Measurements from ENCODE around the gene PDE6D.

Gene PDE6D

DNA sequence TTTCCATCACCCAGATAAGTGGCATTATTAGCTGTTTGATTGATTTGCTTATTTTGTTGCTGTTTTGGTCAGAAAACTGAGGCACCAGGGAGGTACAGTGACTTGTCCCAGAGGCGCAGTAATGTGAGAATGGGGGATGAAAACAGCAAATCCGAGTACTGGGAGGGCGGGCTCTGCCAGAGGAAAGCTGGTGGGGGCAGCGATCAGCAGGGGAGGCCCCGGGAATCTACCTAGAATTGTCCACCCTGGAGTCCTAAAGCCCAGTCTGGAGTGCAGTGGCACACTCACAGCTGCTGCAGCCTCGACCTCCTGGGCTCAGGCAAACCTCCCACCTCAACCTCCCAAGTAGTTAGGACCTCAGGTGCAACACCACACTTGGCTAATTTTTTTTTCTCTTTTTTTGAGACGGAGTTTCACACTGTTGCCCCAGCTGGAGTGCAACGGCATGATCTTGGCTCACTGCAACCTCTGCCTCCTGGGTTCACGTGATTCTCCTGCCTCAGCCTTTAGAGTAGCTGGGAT lies 89.8 kb downstream of the PDE6D start:
- TF ChIP-seq CTCF (conservative IDR thresholded peaks at IDR 0.05): no peak
- TF ChIP-seq ZFX (IDR thresholded peaks at IDR 0.05): no peak
- H3K27ac ChIP-seq: no peak overlapping the region

- H3K27ac ChIP-seq: no peak overlapping the region
- no peak for TF ChIP-seq CTCF (conservative IDR thresholded peaks at IDR 0.05)
- no peak for TF ChIP-seq ZFX (IDR thresholded peaks at IDR 0.05)
Measured at GRCh38 chr2:231689124-231689893, 91.8 kb downstream of the PDE6D start.

GRCh38 chr2:231688719-231689118 lies 92.4 kb downstream of the PDE6D start:
- TF ChIP-seq ZFX (IDR thresholded peaks at IDR 0.05): no peak
- no peak for TF ChIP-seq CTCF (conservative IDR thresholded peaks at IDR 0.05)
- H3K27ac ChIP-seq: no peak overlapping the region

DNA sequence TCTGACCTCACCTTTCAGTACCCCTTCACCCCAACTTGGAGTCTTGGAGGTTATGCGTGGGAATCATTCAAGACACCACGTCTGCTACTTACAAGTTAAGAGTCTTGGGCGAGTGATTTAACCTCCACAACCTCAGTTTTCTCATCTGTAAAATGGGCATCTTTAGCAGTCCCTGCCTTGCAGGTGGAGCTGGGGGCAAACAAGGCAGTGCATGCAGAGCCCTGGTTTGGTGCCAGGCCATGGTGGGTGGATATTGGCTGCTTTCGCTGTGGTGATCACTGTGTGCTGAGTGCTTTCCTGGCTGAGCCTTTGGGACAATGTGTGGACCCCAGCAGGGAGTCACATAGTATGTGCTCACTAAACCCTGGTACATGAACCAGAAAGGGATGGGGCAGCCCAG lies 93.1 kb downstream of the PDE6D start:
- H3K27ac ChIP-seq: no peak overlapping the region
- no peak for TF ChIP-seq CTCF (conservative IDR thresholded peaks at IDR 0.05)

GRCh38 chr2:231687133-231687852 lies 93.8 kb downstream of the PDE6D start:
- TF ChIP-seq ZFX (IDR thresholded peaks at IDR 0.05): no peak
- TF ChIP-seq CTCF (conservative IDR thresholded peaks at IDR 0.05): no peak; the same call in 1 of the 2 replicates
- H3K27ac ChIP-seq: no peak overlapping the region

DNA sequence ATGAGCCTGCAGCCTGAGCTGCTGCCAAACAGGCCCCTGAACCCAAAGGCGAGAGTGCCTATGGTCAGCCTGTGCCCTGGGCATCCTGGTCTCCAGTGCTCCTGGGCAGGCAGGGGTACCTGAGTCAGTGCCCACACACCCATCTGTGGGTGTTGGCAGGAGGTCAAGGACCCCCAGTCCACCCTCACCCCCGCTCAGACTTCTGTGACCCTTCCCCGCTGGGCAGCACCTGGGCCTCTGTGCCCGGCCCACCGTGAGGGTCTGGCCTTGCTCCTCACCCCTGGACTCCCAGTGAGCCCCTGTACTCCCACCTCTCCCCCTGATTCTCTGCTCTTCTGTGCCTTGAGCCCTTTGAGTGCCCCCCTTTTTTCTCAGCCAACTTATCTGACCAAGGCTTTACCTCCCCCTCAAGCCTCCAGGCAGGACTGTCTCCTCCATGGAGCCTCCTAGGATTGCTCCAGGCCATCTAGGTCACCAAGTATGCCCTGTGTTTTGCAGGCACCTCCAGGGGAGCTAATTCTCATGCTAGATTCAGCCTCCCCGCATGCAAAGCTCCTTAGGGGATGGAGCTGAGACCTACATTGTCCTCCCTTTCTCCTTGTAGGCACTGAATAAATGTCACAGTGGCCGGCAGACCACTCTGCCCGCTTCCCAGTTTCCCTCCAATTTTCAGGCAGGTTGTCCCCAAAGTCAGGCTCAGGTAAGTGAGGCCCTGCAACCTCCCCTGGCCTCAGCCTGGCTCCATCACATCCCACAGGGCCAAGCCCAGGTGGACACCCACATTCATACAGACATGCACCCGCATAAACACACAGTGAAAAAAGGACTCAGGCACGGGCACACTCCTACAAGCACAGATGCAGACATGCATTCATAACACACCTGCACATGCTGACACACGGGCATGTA lies 94.6 kb downstream of the PDE6D start:
- no peak for TF ChIP-seq CTCF (conservative IDR thresholded peaks at IDR 0.05)
- no peak for TF ChIP-seq ZFX (IDR thresholded peaks at IDR 0.05)
- H3K27ac ChIP-seq: no peak overlapping the region
